GM12878 (cell line): Measurements from ENCODE around the gene THAP6. TPM values are rescaled to one million over a fixed set of nuclear protein-coding genes. Genes with fewer than 3 reads are reported as not detected.

Experiments
- CBX3 ChIP-seq: fragments of 200-600 bp; sonication (generic); IDR thresholded peaks from 2 replicates; pipeline ENCODE4 v1.6.1; 2016; ENCODE audit warnings: low read depth, borderline replicate concordance
- FOS ChIP-seq: IDR thresholded peaks from 3 replicates; pipeline ENCODE4 v1.6.1; 2011; ENCODE audit warnings: borderline replicate concordance; ENCODE audit not compliant: insufficient read length; ENCODE audit errors: extremely low read depth
- GATAD2B ChIP-seq: fragments of 450-650 bp; conservative IDR thresholded peaks from 2 replicates; pipeline ENCODE4 v1.6.1; 2017; ENCODE audit warnings: low read depth, mild to moderate bottlenecking, moderate library complexity
- TARDBP ChIP-seq: IDR thresholded peaks from 2 replicates; pipeline ENCODE4 v1.6.1; 2016; ENCODE audit warnings: borderline replicate concordance
- polyA plus RNA-seq, 11 experiments: library from polyadenylated mRNA; depleted of rRNA in 4 of 11; unstranded in 6 of 11; stranded (reverse) in 5 of 11; fragments of >200 nt; fragmentation: Nextera tagmentation in 4 of 11; fragmentation: Illumina TruSeq in 1 of 11; extraction: Ambion mirVana in 4 of 11; extraction: Trizol in 1 of 11; gene quantifications; 1 replicate in 1 of 11; 2 replicates in 10 of 11; pipeline versions ENCODE4 v1.2.1 to v1.2.3, GENCODE V29; 2011 to 2016; ENCODE audit warnings: inconsistent platforms in 2 of 11, missing spikeins in 2 of 11, low read depth in 1 of 11
- total RNA-seq, 4 experiments: library from RNA; depleted of rRNA in 3 of 4; stranded (reverse); fragments of >200 nt in 3 of 4; fragmentation: Illumina TruSeq in 1 of 4; extraction: Trizol in 1 of 4; gene quantifications; 2 replicates each; pipeline versions ENCODE4 v1.2.1 to v1.2.3, GENCODE V29; 2013 to 2021
- TF ChIP-seq, protein P1 (sequence below): fragments of 450-650 bp; IDR thresholded peaks from 2 replicates; pipeline ENCODE4 v1.6.1; 2017; ENCODE audit warnings: low read depth, mild to moderate bottlenecking, moderate library complexity
- TF ChIP-seq, protein P2 (sequence below): fragments of 450-650 bp; IDR thresholded peaks from 2 replicates; pipeline ENCODE4 v1.6.1; 2018; ENCODE audit warnings: borderline replicate concordance, mild to moderate bottlenecking; ENCODE audit not compliant: partially characterized antibody
- TF ChIP-seq, protein P3 (sequence below): fragments of 450-650 bp; formaldehyde crosslinking; IDR thresholded peaks from 2 replicates; pipeline ENCODE4 v1.4.0; 2022; ENCODE audit warnings: mild to moderate bottlenecking, moderate library complexity

Gene THAP6
- total and polyA plus RNA-seq, 10 of the 15 experiments (the other 5 are each of a cell fraction or from before 2014, with no cell fraction given): 8.9 to 21.9 (median 12.8) TPM

DNA sequence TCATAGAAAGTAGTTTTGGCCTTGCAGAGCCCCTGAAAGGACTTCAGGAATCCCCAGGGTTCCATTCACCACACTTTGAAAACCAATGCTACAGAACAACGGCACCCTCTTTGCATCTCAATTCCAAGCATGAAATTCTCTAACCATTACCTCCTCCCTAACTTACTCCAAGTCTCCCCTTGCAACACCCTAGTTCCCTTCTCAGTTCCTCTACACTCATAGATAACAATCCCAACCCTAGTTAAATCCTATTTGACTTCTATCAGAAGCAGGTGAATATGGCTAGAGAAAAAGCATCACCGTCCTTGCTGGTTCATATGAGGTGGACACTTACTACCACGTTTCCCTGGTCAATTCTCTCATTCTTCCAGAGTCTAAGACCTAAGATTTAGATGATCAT lies 2.4 kb upstream of the THAP6 start (continued):
- no peak for TF ChIP-seq FOS
- TF ChIP-seq, protein P1, sequence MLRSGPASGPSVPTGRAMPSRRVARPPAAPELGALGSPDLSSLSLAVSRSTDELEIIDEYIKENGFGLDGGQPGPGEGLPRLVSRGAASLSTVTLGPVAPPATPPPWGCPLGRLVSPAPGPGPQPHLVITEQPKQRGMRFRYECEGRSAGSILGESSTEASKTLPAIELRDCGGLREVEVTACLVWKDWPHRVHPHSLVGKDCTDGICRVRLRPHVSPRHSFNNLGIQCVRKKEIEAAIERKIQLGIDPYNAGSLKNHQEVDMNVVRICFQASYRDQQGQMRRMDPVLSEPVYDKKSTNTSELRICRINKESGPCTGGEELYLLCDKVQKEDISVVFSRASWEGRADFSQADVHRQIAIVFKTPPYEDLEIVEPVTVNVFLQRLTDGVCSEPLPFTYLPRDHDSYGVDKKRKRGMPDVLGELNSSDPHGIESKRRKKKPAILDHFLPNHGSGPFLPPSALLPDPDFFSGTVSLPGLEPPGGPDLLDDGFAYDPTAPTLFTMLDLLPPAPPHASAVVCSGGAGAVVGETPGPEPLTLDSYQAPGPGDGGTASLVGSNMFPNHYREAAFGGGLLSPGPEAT: no peak
- no peak for TF ChIP-seq GATAD2B
- no peak for TF ChIP-seq CBX3
- TF ChIP-seq, protein P2, sequence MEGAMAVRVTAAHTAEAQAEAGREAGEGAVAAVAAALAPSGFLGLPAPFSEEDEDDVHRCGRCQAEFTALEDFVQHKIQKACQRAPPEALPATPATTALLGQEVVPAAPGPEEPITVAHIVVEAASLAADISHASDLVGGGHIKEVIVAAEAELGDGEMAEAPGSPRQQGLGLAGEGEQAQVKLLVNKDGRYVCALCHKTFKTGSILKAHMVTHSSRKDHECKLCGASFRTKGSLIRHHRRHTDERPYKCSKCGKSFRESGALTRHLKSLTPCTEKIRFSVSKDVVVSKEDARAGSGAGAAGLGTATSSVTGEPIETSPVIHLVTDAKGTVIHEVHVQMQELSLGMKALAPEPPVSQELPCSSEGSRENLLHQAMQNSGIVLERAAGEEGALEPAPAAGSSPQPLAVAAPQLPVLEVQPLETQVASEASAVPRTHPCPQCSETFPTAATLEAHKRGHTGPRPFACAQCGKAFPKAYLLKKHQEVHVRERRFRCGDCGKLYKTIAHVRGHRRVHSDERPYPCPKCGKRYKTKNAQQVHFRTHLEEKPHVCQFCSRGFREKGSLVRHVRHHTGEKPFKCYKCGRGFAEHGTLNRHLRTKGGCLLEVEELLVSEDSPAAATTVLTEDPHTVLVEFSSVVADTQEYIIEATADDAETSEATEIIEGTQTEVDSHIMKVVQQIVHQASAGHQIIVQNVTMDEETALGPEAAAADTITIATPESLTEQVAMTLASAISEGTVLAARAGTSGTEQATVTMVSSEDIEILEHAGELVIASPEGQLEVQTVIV: no peak
- no peak for TF ChIP-seq TARDBP
- TF ChIP-seq, protein P3, sequence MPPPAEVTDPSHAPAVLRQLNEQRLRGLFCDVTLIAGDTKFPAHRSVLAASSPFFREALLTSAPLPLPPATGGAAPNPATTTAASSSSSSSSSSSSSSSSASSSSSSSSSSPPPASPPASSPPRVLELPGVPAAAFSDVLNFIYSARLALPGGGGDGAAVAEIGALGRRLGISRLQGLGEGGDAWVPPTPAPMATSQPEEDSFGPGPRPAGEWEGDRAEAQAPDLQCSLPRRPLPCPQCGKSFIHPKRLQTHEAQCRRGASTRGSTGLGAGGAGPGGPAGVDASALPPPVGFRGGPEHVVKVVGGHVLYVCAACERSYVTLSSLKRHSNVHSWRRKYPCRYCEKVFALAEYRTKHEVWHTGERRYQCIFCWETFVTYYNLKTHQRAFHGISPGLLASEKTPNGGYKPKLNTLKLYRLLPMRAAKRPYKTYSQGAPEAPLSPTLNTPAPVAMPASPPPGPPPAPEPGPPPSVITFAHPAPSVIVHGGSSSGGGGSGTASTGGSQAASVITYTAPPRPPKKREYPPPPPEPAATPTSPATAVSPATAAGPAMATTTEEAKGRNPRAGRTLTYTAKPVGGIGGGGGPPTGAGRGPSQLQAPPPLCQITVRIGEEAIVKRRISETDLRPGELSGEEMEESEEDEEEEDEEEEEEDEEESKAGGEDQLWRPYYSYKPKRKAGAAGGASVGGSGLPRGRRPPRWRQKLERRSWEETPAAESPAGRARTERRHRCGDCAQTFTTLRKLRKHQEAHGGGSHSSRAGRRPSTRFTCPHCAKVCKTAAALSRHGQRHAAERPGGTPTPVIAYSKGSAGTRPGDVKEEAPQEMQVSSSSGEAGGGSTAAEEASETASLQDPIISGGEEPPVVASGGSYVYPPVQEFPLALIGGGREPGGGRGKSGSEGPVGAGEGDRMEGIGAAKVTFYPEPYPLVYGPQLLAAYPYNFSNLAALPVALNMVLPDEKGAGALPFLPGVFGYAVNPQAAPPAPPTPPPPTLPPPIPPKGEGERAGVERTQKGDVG (CRISPR knock-in tag): no peak
